Panc1 (cell line): ENCODE data around the gene RAB7A. TPM values are rescaled to one million over a fixed set of nuclear protein-coding genes. Genes with fewer than 3 reads are reported as not detected.
A peak's percentile ranks its signal among the peaks of the same experiment; 100 is the strongest.

ENCODE experiments used
- ATAC-seq: fragments of 200-7000 bp; cut with Tn5 transposase; 2 replicates; pipeline ENCODE4 v1.9.1; 2020; ENCODE audit warnings: mild to moderate bottlenecking, moderate library complexity
- BruUV-seq: library from RNA; stranded (reverse); fragments of 400-500 nt; replicated peaks from 2 replicates; lab custom pipeline; 2021; lab: Mats Ljungman, UMichigan
- CTCF ChIA-PET: fragments of 300-600 bp; sonication (Branson Sonifier 250); formaldehyde crosslinking; loops from one replicate; lab custom pipeline; 2022; ENCODE audit warnings: antibody characterized with exemption; lab: Charles Lee
- POLR2A ChIA-PET: fragments of 300-600 bp; sonication (Branson Sonifier 250); formaldehyde crosslinking; loops from one replicate; lab custom pipeline; 2022; ENCODE audit warnings: antibody characterized with exemption; lab: Charles Lee
- DNase-seq: peaks from one replicate; pipeline ENCODE4 v3.0.0-alpha.2; 2010; ENCODE audit warnings: low read depth, low spot score
- H3K27ac ChIP-seq: 2 replicates; pipeline ENCODE4 v1.5.1; 2011; ENCODE audit warnings: mild to moderate bottlenecking, low read length, inconsistent platforms
- H3K27me3 ChIP-seq: fragments of 200-500 bp; sonication (Bioruptor generic); 2 replicates; pipeline ENCODE4 v1.6.0; 2014; ENCODE audit warnings: low read length, inconsistent platforms; ENCODE audit not compliant: control insufficient read depth, insufficient read depth
- H3K36me3 ChIP-seq: fragments of 200-500 bp; sonication (Bioruptor generic); 2 replicates; pipeline ENCODE4 v1.5.1; 2014; ENCODE audit warnings: inconsistent platforms, mild to moderate bottlenecking, low read length, moderate library complexity; ENCODE audit not compliant: control insufficient read depth, insufficient read depth
- H3K4me1 ChIP-seq: 2 replicates; pipeline ENCODE4 v1.5.1; 2011; ENCODE audit warnings: inconsistent platforms, mild to moderate bottlenecking, low read length, moderate library complexity; ENCODE audit not compliant: control insufficient read depth, insufficient read depth
- H3K4me3 ChIP-seq, 2 experiments: 2 replicates each; pipeline ENCODE4 v1.5.1; 2011 to 2012; ENCODE audit warnings: low read depth in 2 of 2, low read length in 2 of 2, mild to moderate bottlenecking in 2 of 2, inconsistent platforms in 1 of 2, moderate library complexity in 1 of 2
- H3K9me3 ChIP-seq: fragments of 200-500 bp; sonication (Bioruptor generic); 2 replicates; pipeline ENCODE4 v1.5.1; 2014; ENCODE audit warnings: low read depth, mild to moderate bottlenecking, inconsistent platforms, low read length, moderate library complexity; ENCODE audit not compliant: control insufficient read depth, insufficient read depth
- POLR2AphosphoS5 ChIP-seq: IDR thresholded peaks from 2 replicates; pipeline ENCODE4 v1.6.1; 2012; ENCODE audit warnings: mild to moderate bottlenecking, low read depth, low read length, moderate library complexity
- SIN3A ChIP-seq: IDR thresholded peaks from 2 replicates; pipeline ENCODE4 v1.6.1; 2012; ENCODE audit warnings: low read depth, mild to moderate bottlenecking, low read length, moderate library complexity, borderline replicate concordance; ENCODE audit not compliant: insufficient read depth
- TCF7L2 ChIP-seq: IDR thresholded peaks from 2 replicates; pipeline ENCODE4 v1.6.1; 2011; ENCODE audit warnings: mild to moderate bottlenecking, low read depth, low read length, inconsistent platforms
- in situ Hi-C: cut with HindIII; loops from 2 replicates; pipeline ENCODE4 v1.10.0; 2016; ENCODE audit warnings: low sequenced_read_pairs, low pct_unique_long_range_greater_than_20kb
- intact Hi-C: fragments of 100-400 bp; cut with micrococcal nuclease; formaldehyde crosslinking; loops from one replicate; pipeline ENCODE4 v1.10.0; 2022; ENCODE audit not compliant: unreplicated experiment
- total RNA-seq: library from RNA; stranded (reverse); gene quantifications from one replicate; pipeline ENCODE4 v1.2.1, GENCODE V29; 2021; ENCODE audit not compliant: unreplicated experiment
- TF ChIP-seq, protein P1 (sequence below), 2 experiments: IDR thresholded peaks; 2 replicates each; pipeline ENCODE4 v1.6.1; 2011 to 2012; ENCODE audit warnings: low read depth in 2 of 2, control low read depth in 1 of 2, low read length in 1 of 2, mild to moderate bottlenecking in 1 of 2, moderate library complexity in 1 of 2; ENCODE audit not compliant: insufficient read depth in 1 of 2
- TF ChIP-seq, protein P2 (sequence below): fragments of 450-650 bp; IDR thresholded peaks from 2 replicates; pipeline ENCODE4 v1.5.1; 2017; ENCODE audit warnings: mild to moderate bottlenecking

The RAB7A gene
- total RNA-seq, 1 experiment from 2014 or later, result 386 TPM

DNA sequence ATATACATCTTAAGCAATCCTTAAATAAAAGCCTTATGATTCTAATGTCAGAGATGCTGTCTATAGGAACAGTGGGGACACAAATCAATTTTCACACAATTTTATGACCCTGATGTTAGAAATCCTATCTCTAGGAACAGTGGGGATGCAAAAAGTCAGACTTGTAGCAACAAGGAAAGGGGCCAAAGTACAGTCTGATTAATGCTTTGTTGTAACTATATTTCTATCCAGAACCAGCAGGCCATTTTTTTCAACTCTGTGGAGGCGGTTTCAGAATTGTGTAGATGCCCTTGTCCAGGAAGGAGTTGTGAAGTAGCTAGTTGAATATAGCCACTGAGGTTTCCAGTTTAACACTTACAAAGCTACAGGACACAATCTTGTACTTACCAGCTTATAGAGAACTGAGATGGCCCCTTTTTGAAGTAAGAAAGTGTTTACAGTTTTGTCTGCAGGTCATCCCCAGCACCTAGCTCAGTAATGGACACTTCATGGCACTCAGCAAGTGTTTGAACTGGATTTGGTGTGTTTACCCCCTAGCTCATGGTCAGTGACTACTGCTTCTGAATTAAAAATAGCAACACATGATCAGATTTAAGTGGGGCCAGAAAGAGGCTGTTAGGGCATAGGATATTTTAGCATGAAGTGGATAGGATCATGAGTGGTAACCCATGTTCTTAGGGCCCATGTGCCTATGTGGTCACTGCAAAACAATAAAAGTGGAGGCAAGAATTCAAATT lies 54.3 kb downstream of the RAB7A start:
- Histone ChIP-seq H3K36me3 (no peaks in the 10 kb centered on the region), H3K9me3 (no peaks in the 10 kb centered on the region), H3K4me1 (peaks cover 20% of the 10 kb centered on the region), H3K27me3 (no peaks in the 10 kb centered on the region), H3K4me3 (no peak overlapping the region), H3K27ac (no peak overlapping the region)
- CTCF ChIA-PET, result interaction anchor here (0.7 kb wide), 1 partner anchor 100 kb away, joined by 3 read pairs; no protein-coding TSS in a partner anchor
- no peak for ATAC-seq
- in situ Hi-C loops, result no loop called here
- intact Hi-C loops, result no loop called here
- TSS peak; percentile 25 for BruUV-seq
- TF ChIP-seq, protein P1, sequence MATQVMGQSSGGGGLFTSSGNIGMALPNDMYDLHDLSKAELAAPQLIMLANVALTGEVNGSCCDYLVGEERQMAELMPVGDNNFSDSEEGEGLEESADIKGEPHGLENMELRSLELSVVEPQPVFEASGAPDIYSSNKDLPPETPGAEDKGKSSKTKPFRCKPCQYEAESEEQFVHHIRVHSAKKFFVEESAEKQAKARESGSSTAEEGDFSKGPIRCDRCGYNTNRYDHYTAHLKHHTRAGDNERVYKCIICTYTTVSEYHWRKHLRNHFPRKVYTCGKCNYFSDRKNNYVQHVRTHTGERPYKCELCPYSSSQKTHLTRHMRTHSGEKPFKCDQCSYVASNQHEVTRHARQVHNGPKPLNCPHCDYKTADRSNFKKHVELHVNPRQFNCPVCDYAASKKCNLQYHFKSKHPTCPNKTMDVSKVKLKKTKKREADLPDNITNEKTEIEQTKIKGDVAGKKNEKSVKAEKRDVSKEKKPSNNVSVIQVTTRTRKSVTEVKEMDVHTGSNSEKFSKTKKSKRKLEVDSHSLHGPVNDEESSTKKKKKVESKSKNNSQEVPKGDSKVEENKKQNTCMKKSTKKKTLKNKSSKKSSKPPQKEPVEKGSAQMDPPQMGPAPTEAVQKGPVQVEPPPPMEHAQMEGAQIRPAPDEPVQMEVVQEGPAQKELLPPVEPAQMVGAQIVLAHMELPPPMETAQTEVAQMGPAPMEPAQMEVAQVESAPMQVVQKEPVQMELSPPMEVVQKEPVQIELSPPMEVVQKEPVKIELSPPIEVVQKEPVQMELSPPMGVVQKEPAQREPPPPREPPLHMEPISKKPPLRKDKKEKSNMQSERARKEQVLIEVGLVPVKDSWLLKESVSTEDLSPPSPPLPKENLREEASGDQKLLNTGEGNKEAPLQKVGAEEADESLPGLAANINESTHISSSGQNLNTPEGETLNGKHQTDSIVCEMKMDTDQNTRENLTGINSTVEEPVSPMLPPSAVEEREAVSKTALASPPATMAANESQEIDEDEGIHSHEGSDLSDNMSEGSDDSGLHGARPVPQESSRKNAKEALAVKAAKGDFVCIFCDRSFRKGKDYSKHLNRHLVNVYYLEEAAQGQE (IDR thresholded peaks at IDR 0.05; ENCODE audit: insufficient read depth in 1 of 2, low read depth in 2 of 2, low read length in 1 of 2), result no peak
- TF ChIP-seq POLR2AphosphoS5 (no peak), TCF7L2 (no peak), SIN3A (no peak)
- TF ChIP-seq, protein P2, sequence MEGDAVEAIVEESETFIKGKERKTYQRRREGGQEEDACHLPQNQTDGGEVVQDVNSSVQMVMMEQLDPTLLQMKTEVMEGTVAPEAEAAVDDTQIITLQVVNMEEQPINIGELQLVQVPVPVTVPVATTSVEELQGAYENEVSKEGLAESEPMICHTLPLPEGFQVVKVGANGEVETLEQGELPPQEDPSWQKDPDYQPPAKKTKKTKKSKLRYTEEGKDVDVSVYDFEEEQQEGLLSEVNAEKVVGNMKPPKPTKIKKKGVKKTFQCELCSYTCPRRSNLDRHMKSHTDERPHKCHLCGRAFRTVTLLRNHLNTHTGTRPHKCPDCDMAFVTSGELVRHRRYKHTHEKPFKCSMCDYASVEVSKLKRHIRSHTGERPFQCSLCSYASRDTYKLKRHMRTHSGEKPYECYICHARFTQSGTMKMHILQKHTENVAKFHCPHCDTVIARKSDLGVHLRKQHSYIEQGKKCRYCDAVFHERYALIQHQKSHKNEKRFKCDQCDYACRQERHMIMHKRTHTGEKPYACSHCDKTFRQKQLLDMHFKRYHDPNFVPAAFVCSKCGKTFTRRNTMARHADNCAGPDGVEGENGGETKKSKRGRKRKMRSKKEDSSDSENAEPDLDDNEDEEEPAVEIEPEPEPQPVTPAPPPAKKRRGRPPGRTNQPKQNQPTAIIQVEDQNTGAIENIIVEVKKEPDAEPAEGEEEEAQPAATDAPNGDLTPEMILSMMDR, result no peak
- POLR2A ChIA-PET, result no interaction called here
- no peak for DNase-seq

DNA sequence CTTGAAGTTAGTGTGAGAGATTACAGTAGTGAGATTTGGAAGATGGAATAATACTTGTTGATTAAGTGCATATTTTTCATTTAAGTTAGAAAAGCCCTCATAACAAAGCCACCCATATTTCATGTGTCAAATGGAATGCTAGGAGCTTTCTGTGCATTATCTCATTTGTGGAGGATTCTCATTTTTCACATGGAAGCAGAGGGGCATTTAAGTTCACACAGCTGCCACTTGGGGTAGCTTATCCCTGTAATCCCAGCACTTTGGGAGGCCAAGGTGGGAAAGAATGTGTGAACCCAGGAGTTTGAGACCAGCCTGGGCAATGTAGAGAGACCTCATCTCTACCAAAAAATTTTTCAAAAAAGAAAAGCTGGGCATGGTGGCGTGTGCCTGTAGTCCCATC lies 55.2 kb downstream of the RAB7A start:
- BruUV-seq, result no TSS peak
- peaks cover 15% of the 10 kb centered on the region for H3K4me1 ChIP-seq
- intact Hi-C loops (no loop called here), in situ Hi-C loops (no loop called here)
- H3K27ac ChIP-seq, result no peak overlapping the region
- H3K27me3 ChIP-seq, result no peaks in the 10 kb centered on the region
- no peak for TF ChIP-seq SIN3A
- TF ChIP-seq, protein P1 (IDR thresholded peaks at IDR 0.05; ENCODE audit: insufficient read depth in 1 of 2, low read depth in 2 of 2, low read length in 1 of 2), result no peak
- TF ChIP-seq POLR2AphosphoS5, result no peak
- TF ChIP-seq TCF7L2, result no peak
- TF ChIP-seq, protein P2, result no peak
- ChIA-PET POLR2A (no interaction called here), CTCF (interaction anchor here (0.7 kb wide), 1 partner anchor 101 kb away, joined by 3 read pairs; no protein-coding TSS in a partner anchor)
- DNase-seq (no peak), ATAC-seq (no peak)
- H3K4me3 ChIP-seq, result no peak overlapping the region
- H3K9me3 ChIP-seq, result no peaks in the 10 kb centered on the region
- H3K36me3 ChIP-seq, result no peaks in the 10 kb centered on the region
